Stimulated activated CD8-positive, alpha-beta memory T cell treated with anti-CD3 and anti-CD28 coated beads, Interleukin-12 subunit alpha, Interleukin-12 subunit beta, amount 100 ng/mL, for 1 hour (primary cell): ENCODE measurements around the gene XPNPEP2.
"Not testable (repeated sequence)": the region's sequence is repeated elsewhere in the genome, so short reads cannot be mapped to it uniquely, and the experiment has no call there.

Experiments
- DNase-seq: peaks from one replicate; pipeline ENCODE4 v3.0.0-alpha.2; 2020; ENCODE audit warnings: low read depth

The XPNPEP2 gene

DNA sequence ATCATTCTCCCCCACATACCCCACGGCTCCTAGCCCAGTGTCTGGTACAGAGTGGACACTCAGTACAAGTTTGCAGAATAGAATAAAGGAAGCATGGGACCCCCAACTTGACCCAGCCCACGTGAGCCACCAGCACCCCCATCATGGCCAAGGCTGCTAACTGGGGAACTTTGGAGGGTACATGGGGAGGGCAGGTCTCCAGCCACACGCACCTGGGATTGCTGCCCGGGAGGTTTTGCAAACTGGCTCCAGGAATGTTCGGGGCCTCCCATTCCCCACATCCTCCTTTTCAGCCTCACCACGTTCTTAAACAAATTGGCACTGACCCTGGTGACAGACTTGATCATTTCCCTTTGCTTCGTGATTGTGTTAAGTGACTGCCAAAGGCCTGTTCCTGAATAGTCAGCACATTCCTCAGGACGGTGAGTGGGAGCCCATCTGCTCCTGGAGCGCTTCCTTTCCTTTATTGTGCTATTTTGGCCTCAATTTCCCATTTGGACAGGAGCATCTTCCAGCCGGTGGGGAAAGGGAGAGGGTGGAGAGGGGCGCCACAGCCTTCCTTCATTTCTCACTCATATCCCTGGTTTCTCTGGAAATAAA is 18.7 kb upstream of the XPNPEP2 start:
- no peak for DNase-seq

DNA sequence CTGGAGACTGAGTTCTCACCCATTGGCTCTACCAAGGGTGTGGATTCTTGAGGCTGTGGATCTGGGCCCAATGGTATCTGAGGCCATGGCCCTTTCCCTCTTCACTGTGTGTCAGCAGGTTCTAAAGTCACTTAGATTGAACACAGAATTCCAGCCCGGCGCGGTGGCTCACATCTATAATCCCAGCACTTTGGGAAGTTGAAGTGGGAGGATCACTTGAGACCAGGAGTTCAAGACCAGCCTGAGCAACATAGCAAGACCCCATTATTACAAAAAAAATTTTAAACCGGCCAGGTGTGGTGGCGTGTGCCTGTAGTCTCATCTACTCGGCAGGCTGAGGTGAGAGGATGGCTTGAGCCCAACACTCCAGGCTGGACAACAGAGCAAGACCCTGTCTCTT is 18.0 kb upstream of the XPNPEP2 start:
- no peak for DNase-seq

DNA sequence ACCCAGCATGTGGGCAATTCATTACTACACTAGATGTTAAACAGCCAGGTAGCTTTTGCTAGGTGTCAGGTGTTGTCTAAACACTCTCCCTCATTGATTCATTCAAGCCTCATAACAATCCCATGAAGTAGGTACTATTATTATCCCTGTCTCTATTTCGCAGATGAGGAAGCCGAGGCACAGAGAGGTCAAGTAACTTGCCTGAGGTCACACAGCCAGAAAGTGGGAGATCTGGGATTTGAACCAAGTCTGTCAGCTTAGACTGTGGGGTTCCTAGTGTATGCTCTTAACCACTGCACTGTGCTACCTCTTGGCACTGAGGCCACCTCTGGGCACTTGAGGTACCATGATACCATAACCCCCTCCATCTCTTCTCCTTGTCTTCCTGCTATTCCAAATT is 17.4 kb upstream of the XPNPEP2 start:
- DNase-seq, result no peak

DNA sequence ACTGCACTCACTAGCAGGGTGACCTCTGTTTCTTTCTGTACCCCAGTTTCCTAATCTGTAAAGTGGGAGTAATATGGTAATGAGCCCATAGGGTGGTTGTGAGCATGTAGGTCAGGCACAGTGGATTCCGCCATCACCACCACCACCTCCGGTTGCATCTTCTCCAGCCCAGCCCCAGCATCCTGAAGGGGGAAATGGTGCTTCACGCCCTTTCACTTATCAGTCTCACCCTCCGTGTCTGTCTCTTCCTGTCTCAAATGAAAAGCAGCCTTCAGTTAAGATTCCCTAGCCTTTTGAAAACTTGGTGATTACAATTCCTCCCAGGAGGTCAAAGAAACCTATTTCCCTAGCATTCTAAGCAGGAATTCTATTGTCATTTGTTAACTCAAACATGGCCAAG is 16.9 kb upstream of the XPNPEP2 start:
- DNase-seq, result no peak

DNA sequence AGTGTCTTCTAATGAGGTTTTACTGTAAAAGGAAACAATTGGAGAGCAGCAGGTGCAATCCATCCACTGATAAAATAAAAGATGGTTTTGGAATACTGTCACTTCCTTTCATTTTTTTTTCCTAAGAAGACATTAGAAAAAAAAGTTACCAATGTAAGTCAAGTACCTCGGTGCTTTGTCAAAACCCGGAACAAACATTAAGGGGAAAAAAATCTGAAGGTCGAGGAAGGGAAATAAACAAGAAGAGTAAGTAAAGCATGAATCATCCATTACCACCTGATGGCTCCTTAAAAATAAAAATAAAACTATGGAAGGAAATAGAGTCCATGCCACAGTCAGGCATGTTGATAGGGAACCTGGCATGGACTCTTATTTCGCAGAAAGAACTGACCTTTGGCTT is 15.3 kb upstream of the XPNPEP2 start:
- DNase-seq, result no peak

- DNase-seq, result no peak
Observed at GRCh38 chrX:129724754-129725153, 14.0 kb upstream of the XPNPEP2 start.

GRCh38 chrX:129726307-129727111 is 12.3 kb upstream of the XPNPEP2 start:
- no peak for DNase-seq

GRCh38 chrX:129728061-129728460 is 10.7 kb upstream of the XPNPEP2 start:
- no peak for DNase-seq

- no peak for DNase-seq
Observed at GRCh38 chrX:129731228-129731627, 7.6 kb upstream of the XPNPEP2 start.

- no peak for DNase-seq
Observed at GRCh38 chrX:129732857-129733256, 5.9 kb upstream of the XPNPEP2 start.

DNA sequence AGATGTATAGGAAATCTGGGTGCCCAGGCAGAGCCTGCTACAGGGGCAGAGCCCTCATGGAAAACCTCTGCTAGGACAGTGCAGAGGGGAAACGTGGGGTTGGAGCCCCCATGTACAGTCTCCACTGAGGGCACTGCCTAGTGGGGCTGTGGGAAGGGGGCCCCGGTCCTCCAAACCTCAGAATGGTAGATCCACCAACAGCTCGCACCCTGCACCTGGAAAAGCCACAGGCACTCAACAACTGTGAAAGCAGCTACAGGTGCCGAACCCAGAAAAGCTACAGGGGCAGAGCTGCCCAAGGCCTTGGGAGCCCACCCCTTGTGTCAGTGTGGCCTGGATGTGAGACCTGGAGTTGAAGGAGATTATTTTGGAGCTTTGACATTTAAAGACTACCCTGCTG is 5.4 kb upstream of the XPNPEP2 start:
- no peak for DNase-seq

DNA sequence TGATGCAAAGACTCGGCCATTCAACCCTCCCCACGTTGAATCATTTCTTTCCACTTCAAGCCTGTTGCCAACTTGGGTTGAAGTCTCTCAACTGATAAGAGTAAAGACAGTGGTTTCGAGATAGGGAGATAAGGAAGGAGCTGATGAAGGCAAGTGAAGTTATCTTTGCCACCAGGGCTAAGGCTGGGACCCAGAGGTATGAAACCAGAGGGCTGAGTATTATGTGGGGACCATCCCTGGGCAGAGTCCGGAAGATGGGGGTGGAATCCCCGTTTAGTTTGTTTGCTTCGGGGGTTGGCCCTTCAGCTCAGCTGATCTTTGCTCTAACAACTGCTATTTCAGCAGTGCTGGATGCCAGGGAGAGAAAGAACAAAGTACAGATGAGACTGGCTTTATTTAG is 2.3 kb upstream of the XPNPEP2 start:
- no peak for DNase-seq

GRCh38 chrX:129737916-129738315 is 863 bp upstream of the XPNPEP2 start:
- DNase-seq, result no peak

DNA sequence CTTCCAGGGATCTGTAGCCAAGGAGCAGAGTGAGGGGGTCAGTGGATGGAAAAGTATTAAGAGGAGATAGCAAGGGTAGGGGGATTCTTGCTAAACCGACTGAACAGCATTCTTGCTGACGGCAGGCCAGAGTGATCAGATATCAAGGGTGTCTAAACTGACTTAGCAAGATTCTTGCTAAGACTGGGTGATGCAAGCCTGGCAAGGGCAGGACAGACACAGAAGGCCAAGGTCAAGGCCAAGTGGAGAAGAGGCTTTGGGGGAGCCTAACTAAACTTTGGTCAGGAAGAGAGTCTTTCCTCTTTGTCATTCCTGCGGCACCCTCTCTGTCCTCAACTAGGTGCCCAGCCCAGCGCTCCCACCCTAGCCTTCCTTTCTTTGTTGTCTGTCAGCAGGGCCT is 799 bp downstream of the XPNPEP2 start:
- no peak for DNase-seq

DNA sequence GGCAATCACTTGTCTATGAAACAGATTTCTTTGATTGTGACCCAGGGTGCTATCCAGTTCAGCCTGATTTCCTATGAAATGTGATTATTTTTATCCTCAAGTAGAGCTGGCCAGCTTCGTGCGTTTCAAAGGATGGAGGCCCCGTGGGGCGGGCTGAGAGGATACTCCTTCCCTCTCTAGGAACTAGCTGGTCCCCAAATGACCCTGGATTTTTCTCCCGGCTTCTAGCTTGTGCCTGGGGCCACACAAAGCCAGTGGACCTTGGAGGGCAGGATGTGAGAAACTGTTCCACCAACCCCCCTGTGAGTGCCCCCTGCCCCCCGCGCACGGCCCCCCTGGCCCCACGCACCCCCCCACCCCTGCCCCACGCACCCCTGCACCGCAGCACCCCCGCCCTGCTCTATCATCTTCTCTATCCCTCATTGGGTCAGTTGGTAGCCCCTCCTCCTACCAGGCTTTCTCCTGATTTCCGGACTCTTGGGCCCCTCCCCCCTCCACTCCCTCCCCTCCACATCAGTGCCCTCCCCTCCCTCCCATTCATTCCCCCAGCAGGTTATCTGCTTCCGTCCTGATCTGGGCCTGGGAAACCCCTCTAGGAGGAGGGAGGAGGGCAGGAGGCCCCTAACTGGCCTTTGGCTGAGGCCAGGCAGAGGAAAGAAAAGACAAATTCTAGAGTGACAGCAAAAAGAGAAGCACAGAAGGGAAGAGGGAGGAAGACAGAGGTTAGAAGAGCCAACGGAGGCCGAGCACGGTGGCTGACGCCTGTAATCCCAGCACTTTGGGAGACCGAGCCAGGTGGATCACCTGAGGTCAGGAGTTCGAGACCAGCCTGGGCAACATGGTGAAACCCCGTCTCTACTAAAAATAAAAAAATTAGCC is 3.3 kb downstream of the XPNPEP2 start:
- DNase-seq, result no peak

DNA sequence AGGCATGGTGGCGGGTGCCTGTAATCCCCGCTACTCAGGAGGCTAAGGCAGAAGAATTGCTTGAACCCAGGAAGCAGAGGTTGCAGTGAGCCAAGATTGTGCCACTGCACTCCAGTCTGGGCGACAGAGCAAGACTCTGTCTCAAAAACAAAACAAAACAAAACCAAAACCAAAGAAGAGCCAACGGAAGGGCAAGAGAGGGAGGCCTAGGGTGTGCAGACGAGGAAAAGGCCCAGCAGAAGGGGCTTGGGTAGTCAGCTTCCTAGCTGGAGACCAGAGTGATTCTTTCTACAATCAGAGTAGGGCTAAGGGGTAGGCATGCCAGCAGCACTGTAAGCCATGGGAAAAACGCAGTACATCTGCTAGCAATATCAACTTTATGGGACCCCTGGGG is 4.0 kb downstream of the XPNPEP2 start:
- not testable (repeated sequence) for DNase-seq

- DNase-seq, result no peak
Observed at GRCh38 chrX:129743821-129744220, 5.0 kb downstream of the XPNPEP2 start.

DNA sequence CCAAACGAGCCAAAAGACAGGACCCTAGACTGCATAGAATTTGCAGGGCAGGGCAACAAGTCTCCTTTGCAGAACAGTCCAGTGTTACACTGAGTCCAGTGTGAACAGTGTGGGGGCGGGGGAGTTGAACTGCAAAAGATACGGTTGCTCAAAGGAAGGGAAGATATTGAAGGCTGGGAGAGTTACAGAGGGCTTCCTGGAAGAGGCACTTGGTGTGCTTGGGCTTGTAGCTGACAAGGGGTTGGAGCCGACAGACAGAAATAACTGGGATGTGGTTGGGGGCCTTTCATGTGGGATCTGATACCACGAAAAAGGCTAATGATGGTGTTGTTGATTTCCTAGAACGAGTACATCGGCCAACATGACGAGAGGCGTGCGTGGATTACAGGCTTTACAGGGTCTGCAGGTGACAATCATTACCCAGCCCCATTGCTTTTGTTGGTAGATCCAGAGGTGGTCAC is 6.1 kb downstream of the XPNPEP2 start:
- no peak for DNase-seq

- DNase-seq, result no peak
Observed at GRCh38 chrX:129746557-129747470, 8.0 kb downstream of the XPNPEP2 start.

DNA sequence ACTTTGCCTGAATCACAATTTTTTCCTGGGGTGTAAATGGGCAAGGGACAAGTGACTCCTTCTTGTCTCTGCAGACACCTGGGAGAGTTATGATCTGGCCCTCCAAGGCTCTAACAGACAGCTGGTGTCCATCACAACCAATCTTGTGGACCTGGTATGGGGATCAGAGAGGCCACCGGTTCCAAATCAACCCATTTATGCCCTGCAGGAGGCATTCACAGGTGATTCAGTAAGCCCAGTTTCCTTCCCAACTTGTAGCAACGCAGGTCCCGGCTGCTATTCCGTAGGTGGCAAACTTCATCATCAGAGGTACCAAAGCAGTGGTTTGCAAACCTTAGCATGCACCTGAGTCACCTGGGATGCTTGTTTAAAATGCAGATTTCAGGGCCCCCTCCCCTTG is 8.8 kb downstream of the XPNPEP2 start:
- no peak for DNase-seq

GRCh38 chrX:129748305-129748704 is 9.5 kb downstream of the XPNPEP2 start:
- DNase-seq, result no peak

DNA sequence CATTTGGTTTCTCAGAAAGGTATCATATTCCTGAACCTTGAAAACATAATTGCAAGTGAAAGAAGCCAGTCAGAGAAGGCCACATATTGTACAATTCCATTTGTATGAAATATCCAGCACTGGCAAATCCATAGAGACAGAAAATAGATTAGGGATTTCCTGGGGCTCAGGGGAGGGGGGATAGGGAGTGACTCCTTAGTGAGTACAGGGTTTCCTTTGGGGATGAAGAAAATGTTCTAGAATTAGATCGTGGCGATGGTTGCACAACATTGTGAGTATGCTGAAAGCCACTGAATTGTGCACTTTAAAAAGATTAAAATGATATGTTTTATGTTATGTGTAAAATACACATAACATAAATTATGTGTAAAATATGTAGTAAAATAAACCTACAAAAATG is 10.3 kb downstream of the XPNPEP2 start:
- no peak for DNase-seq
